SK-N-SH (cell line): ENCODE measurements around the gene EML1. TPM values are rescaled to one million over a fixed set of nuclear protein-coding genes. Genes with fewer than 3 reads are reported as not detected.

Source experiments
- CTCF ChIA-PET: fragments of 300-600, 350-600 bp; formaldehyde crosslinking; extraction: SDS; loops from one replicate; lab custom pipeline; 2021; lab: Yijun Ruan, JAX
- POLR2A ChIA-PET: fragments of 350-600 bp; sonication (Branson Sonifier 250); formaldehyde crosslinking; extraction: SDS; loops from one replicate; lab custom pipeline; 2020; ENCODE audit warnings: antibody characterized with exemption, inconsistent platforms; lab: Yijun Ruan, JAX
- DNase-seq: peaks from one replicate; pipeline ENCODE4 v3.0.0; 2012
- H2AFZ ChIP-seq: fragments of 200-600 bp; sonication (generic); 2 replicates; pipeline ENCODE4 v1.8.1; 2016; ENCODE audit warnings: antibody characterized with exemption, mild to moderate bottlenecking, low read depth
- H3F3A ChIP-seq: fragments of 200-600 bp; sonication (generic); replicated peaks from 2 replicates; pipeline ENCODE3; 2016; ENCODE audit warnings: antibody characterized with exemption, mild to moderate bottlenecking; ENCODE audit not compliant: insufficient read depth
- H3K27ac ChIP-seq, 2 experiments: fragments of 200-500 bp in 1 of 2; fragments of 200-600 bp in 1 of 2; sonication (Bioruptor generic) in 1 of 2; sonication (generic), shearing (Covaris generic) in 1 of 2; 2 replicates each; pipeline versions ENCODE4 v1.5.1 to v1.6.1; 2014 to 2016; ENCODE audit warnings: low read depth in 2 of 2, inconsistent platforms in 1 of 2, low read length in 1 of 2, mild to moderate bottlenecking in 1 of 2, mixed read lengths in 1 of 2
- H3K27me3 ChIP-seq: fragments of 200-600 bp; sonication (generic), shearing (Covaris generic); 2 replicates; pipeline ENCODE4 v1.6.1; 2016; ENCODE audit warnings: mixed run types; ENCODE audit not compliant: insufficient read depth
- H3K36me3 ChIP-seq, 2 experiments: fragments of 200-500 bp in 1 of 2; fragments of 200-600 bp in 1 of 2; sonication (Bioruptor generic) in 1 of 2; sonication (generic) in 1 of 2; replicated peaks in 1 of 2; 2 replicates each; pipeline versions ENCODE3 to v1.5.1; 2014 to 2016; ENCODE audit warnings: low read length in 1 of 2, mild to moderate bottlenecking in 1 of 2; ENCODE audit not compliant: insufficient read depth in 2 of 2, control insufficient read depth in 1 of 2
- H3K4me1 ChIP-seq, 2 experiments: fragments of 200-500 bp in 1 of 2; fragments of 200-600 bp in 1 of 2; sonication (Bioruptor generic) in 1 of 2; sonication (generic), shearing (Covaris generic) in 1 of 2; 2 replicates each; pipeline versions ENCODE4 v1.5.1 to v1.6.1; 2014 to 2016; ENCODE audit warnings: low read depth in 1 of 2, low read length in 1 of 2, mixed run types in 1 of 2; ENCODE audit not compliant: insufficient read depth in 2 of 2, control insufficient read depth in 1 of 2
- H3K4me2 ChIP-seq: fragments of 200-600 bp; sonication (generic), shearing (Covaris generic); 2 replicates; pipeline ENCODE4 v1.6.1; 2017; ENCODE audit warnings: mixed run types
- H3K4me3 ChIP-seq, 2 experiments: fragments of 200-500 bp in 1 of 2; fragments of 200-600 bp in 1 of 2; sonication (Bioruptor generic) in 1 of 2; sonication (generic), shearing (Covaris generic) in 1 of 2; 2 replicates each; pipeline versions ENCODE4 v1.5.1 to v1.8.1; 2014 to 2016; ENCODE audit warnings: low read depth in 2 of 2, inconsistent platforms in 1 of 2, low read length in 1 of 2, mild to moderate bottlenecking in 1 of 2, mixed read lengths in 1 of 2, moderate library complexity in 1 of 2
- H3K79me2 ChIP-seq: fragments of 200-600 bp; sonication (generic); 2 replicates; pipeline ENCODE4 v1.8.1; 2017; ENCODE audit warnings: mild to moderate bottlenecking; ENCODE audit not compliant: insufficient read depth
- H3K9ac ChIP-seq: fragments of 200-600 bp; sonication (generic); 2 replicates; pipeline ENCODE4 v1.6.1; 2017; ENCODE audit warnings: mixed run types
- H3K9me2 ChIP-seq: fragments of 200-600 bp; sonication (generic); 2 replicates; pipeline ENCODE4 v1.6.1; 2017; ENCODE audit warnings: mixed run types
- H3K9me3 ChIP-seq: fragments of 200-600 bp; sonication (generic); 2 replicates; pipeline ENCODE4 v1.6.1; 2017; ENCODE audit warnings: mixed run types, mild to moderate bottlenecking, moderate library complexity
- H4K20me1 ChIP-seq: fragments of 200-600 bp; sonication (generic); 2 replicates; pipeline ENCODE4 v1.6.1; 2017; ENCODE audit warnings: mild to moderate bottlenecking, mixed run types; ENCODE audit not compliant: insufficient read depth
- CHD2 ChIP-seq: fragments of 150-350 bp; IDR thresholded peaks from 2 replicates; pipeline ENCODE4 v1.6.1; 2018; ENCODE audit warnings: low read length; ENCODE audit not compliant: partially characterized antibody
- ELF1 ChIP-seq: IDR thresholded peaks from 2 replicates; pipeline ENCODE4 v1.4.0; 2012
- EZH2phosphoT487 ChIP-seq: fragments of 200-600 bp; sonication (generic); IDR thresholded peaks from 2 replicates; pipeline ENCODE4 v1.6.1; 2017; ENCODE audit warnings: low read depth, mixed run types, mild to moderate bottlenecking, antibody characterized with exemption, moderate library complexity, borderline replicate concordance
- FOSL2 ChIP-seq: IDR thresholded peaks from 2 replicates; pipeline ENCODE4 v1.4.0; 2012; ENCODE audit warnings: low read depth, mild to moderate bottlenecking, moderate library complexity, borderline replicate concordance
- GABPA ChIP-seq: IDR thresholded peaks from 2 replicates; pipeline ENCODE4 v1.4.0; 2012; ENCODE audit warnings: low read depth, mild to moderate bottlenecking
- MAX ChIP-seq: IDR thresholded peaks from 2 replicates; pipeline ENCODE4 v1.4.0; 2012; ENCODE audit warnings: low read depth
- NRF1 ChIP-seq: IDR thresholded peaks from 2 replicates; pipeline ENCODE4 v1.6.1; 2012; ENCODE audit warnings: low read depth, mild to moderate bottlenecking, low read length
- PBX3 ChIP-seq: IDR thresholded peaks from 2 replicates; pipeline ENCODE4; 2012
- POLR2AphosphoS5 ChIP-seq: IDR thresholded peaks from 2 replicates; pipeline ENCODE4 v1.6.1; 2012; ENCODE audit warnings: low read depth, low read length
- RAD21 ChIP-seq: IDR thresholded peaks from 2 replicates; pipeline ENCODE4 v1.6.1; 2012; ENCODE audit warnings: mild to moderate bottlenecking, low read length
- RCOR1 ChIP-seq: fragments of 150-350 bp; IDR thresholded peaks from 2 replicates; pipeline ENCODE4 v1.6.1; 2017; ENCODE audit warnings: antibody characterized with exemption, low read length
- RFX5 ChIP-seq: IDR thresholded peaks from 2 replicates; pipeline ENCODE4 v1.6.1; 2012; ENCODE audit warnings: mild to moderate bottlenecking, improper control_type of control experiment, low read length
- SIN3A ChIP-seq: IDR thresholded peaks from 2 replicates; pipeline ENCODE4 v1.6.1; 2012; ENCODE audit warnings: low read depth, mild to moderate bottlenecking, low read length, moderate library complexity, borderline replicate concordance
- TAF1 ChIP-seq: IDR thresholded peaks from 2 replicates; pipeline ENCODE4 v1.6.1; 2012; ENCODE audit warnings: low read depth, mild to moderate bottlenecking, low read length, moderate library complexity, borderline replicate concordance
- TCF12 ChIP-seq: IDR thresholded peaks from 2 replicates; pipeline ENCODE4 v1.4.0; 2012
- TEAD4 ChIP-seq: IDR thresholded peaks from 2 replicates; pipeline ENCODE4 v1.4.0; 2012; ENCODE audit warnings: mild to moderate bottlenecking, borderline replicate concordance; ENCODE audit not compliant: insufficient read depth
- YY1 ChIP-seq: IDR thresholded peaks from 2 replicates; pipeline ENCODE4 v1.4.0; 2012; ENCODE audit warnings: low read depth, mild to moderate bottlenecking
- WGBS: methylation state at CpG from one replicate; pipeline ENCODE4 v1.1.6; 2017; ENCODE audit warnings: low lambda C conversion rate; 5-methylcytosine and 5-hydroxymethylcytosine counted together
- polyA plus RNA-seq, 3 experiments: library from polyadenylated mRNA; depleted of rRNA; stranded (reverse); fragments of >200 nt; gene quantifications; 2 replicates each; pipeline ENCODE4 v1.2.3, GENCODE V29; 2012
- TF ChIP-seq, protein P1 (sequence below): fragments of 150-350 bp; IDR thresholded peaks from 2 replicates; pipeline ENCODE4 v1.6.1; 2017; ENCODE audit warnings: antibody characterized with exemption, low read length, low read depth, borderline replicate concordance
- TF ChIP-seq, protein P2 (sequence below): fragments of 200-600 bp; sonication (generic); IDR thresholded peaks from 2 replicates; pipeline ENCODE4 v1.6.1; 2017; ENCODE audit warnings: antibody characterized with exemption, mild to moderate bottlenecking, moderate library complexity

Gene EML1
- polyA plus RNA-seq, 1 of the 3 experiments (the other 2 are of a cell fraction): 6.3 TPM

- no peaks in the 10 kb centered on the region for H3K9me3 ChIP-seq
- POLR2A ChIA-PET: no interaction called here
- H3K79me2 ChIP-seq: no peaks in the 10 kb centered on the region
- H3K27ac ChIP-seq: no peak overlapping the region
- no peak for DNase-seq
- CTCF ChIA-PET: interaction anchor here (1.0 to 6.1 kb wide), 5 partner anchors 10 to 207 kb away, joined by 3 to 136 read pairs (median 10); no protein-coding TSS in a partner anchor
- H3F3A ChIP-seq: no peaks in the 10 kb centered on the region
- H2AFZ ChIP-seq: no peak overlapping the region
- no peak overlapping the region for H3K9ac ChIP-seq
- no peaks in the 10 kb centered on the region for H4K20me1 ChIP-seq
- H3K4me3 ChIP-seq: no peak overlapping the region
- WGBS: 93% methylated on average over 10 of the region's 11 CpGs
- H3K27me3 ChIP-seq: no peaks in the 10 kb centered on the region
- H3K9me2 ChIP-seq: no peaks in the 10 kb centered on the region
- H3K4me1 ChIP-seq: no peaks in the 10 kb centered on the region
- no peak overlapping the region for H3K4me2 ChIP-seq
- TF ChIP-seq, protein P1, sequence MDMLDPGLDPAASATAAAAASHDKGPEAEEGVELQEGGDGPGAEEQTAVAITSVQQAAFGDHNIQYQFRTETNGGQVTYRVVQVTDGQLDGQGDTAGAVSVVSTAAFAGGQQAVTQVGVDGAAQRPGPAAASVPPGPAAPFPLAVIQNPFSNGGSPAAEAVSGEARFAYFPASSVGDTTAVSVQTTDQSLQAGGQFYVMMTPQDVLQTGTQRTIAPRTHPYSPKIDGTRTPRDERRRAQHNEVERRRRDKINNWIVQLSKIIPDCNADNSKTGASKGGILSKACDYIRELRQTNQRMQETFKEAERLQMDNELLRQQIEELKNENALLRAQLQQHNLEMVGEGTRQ: no peak
- TF ChIP-seq RAD21 (no peak), CHD2 (no peak), TEAD4 (no peak), EZH2phosphoT487 (no peak), RCOR1 (no peak), MAX (no peak), SIN3A (no peak), PBX3 (no peak), TCF12 (no peak), POLR2AphosphoS5 (no peak), TAF1 (no peak)
- TF ChIP-seq, protein P2, sequence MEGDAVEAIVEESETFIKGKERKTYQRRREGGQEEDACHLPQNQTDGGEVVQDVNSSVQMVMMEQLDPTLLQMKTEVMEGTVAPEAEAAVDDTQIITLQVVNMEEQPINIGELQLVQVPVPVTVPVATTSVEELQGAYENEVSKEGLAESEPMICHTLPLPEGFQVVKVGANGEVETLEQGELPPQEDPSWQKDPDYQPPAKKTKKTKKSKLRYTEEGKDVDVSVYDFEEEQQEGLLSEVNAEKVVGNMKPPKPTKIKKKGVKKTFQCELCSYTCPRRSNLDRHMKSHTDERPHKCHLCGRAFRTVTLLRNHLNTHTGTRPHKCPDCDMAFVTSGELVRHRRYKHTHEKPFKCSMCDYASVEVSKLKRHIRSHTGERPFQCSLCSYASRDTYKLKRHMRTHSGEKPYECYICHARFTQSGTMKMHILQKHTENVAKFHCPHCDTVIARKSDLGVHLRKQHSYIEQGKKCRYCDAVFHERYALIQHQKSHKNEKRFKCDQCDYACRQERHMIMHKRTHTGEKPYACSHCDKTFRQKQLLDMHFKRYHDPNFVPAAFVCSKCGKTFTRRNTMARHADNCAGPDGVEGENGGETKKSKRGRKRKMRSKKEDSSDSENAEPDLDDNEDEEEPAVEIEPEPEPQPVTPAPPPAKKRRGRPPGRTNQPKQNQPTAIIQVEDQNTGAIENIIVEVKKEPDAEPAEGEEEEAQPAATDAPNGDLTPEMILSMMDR: no peak
- H3K36me3 ChIP-seq: peaks cover 0 to 4% of the 10 kb centered on the region in 2 experiments
Measured at GRCh38 chr14:99889268-99889667, 96.1 kb downstream of the EML1 start.

DNA sequence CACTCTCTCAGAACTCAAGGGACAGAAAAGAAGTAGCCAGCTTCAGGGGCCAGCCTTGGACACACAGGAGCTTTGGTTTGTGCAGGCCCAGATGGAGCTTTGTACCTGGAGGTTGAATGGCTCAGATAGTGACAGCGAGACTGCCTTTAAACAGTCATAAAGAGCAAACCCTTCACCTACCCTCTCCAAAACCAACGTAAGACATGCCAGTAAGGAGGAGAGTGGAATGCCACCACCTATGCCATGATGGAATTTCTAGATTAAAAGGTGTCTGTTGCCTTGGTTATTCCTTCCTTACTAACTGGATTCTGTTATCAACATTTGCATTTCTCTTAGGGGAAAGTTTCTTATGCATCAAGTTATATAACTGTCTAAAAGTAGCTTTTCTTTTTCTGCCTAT is 98.1 kb downstream of the EML1 start:
- no peak for DNase-seq
- Histone ChIP-seq H3K27me3 (no peaks in the 10 kb centered on the region), H3K9me2 (no peaks in the 10 kb centered on the region), H4K20me1 (no peaks in the 10 kb centered on the region), H3K36me3 (peaks cover 0 to 6% of the 10 kb centered on the region in 2 experiments), H3K27ac (no peak overlapping the region), H3K9ac (no peak overlapping the region), H3K4me3 (no peak overlapping the region), H3K4me1 (no peaks in the 10 kb centered on the region; a peak in 1 of 4 replicates), H3F3A (no peaks in the 10 kb centered on the region), H2AFZ (no peak overlapping the region), H3K9me3 (no peaks in the 10 kb centered on the region), H3K79me2 (no peaks in the 10 kb centered on the region), H3K4me2 (no peak overlapping the region)
- no peak for TF ChIP-seq TAF1
- no peak for TF ChIP-seq CHD2
- no peak for TF ChIP-seq EZH2phosphoT487
- no peak for TF ChIP-seq RFX5
- TF ChIP-seq YY1: no peak
- TF ChIP-seq FOSL2: no peak
- no peak for TF ChIP-seq ELF1
- no peak for TF ChIP-seq MAX
- no peak for TF ChIP-seq NRF1
- TF ChIP-seq GABPA: no peak
- no peak for TF ChIP-seq TEAD4
- TF ChIP-seq RCOR1: no peak
- WGBS: 90% methylated on average over 2 of the region's 2 CpGs
- ChIA-PET CTCF (interaction anchor here (0.7 to 4.8 kb wide), 5 partner anchors 8 to 210 kb away, joined by 3 to 40 read pairs (median 4); no protein-coding TSS in a partner anchor), POLR2A (no interaction called here)
